Cardiac muscle cell (in vitro differentiated cells and primary cell): ENCODE results near the gene ZBTB21. TPM values are rescaled to one million over a fixed set of nuclear protein-coding genes. Genes with fewer than 3 reads are reported as not detected.

Experiments used
- DNase-seq, 2 donors: peaks; one replicate each; pipeline versions ENCODE4 v3.0.0 to v3.0.0-alpha.2; 2010 to 2017; ENCODE audit warnings: low read depth in 1 of 2, low spot score in 1 of 2
- H3K27ac ChIP-seq: fragments of 200-600 bp; sonication (generic); 2 replicates; pipeline ENCODE4 v1.5.1; 2016
- H3K27me3 ChIP-seq: fragments of 200-600 bp; sonication (generic); 2 replicates; pipeline ENCODE4 v1.6.0; 2016; ENCODE audit warnings: control low read depth
- H3K36me3 ChIP-seq: fragments of 200-600 bp; sonication (generic); 2 replicates; pipeline ENCODE4 v1.5.1; 2016; ENCODE audit warnings: control low read depth
- H3K4me1 ChIP-seq: fragments of 200-600 bp; sonication (generic); 2 replicates; pipeline ENCODE4 v1.8.1; 2017; ENCODE audit warnings: low read depth, mild to moderate bottlenecking, mixed run types
- H3K4me3 ChIP-seq: fragments of 200-600 bp; sonication (generic); 2 replicates; pipeline ENCODE4 v1.5.1; 2016; ENCODE audit warnings: mild to moderate bottlenecking
- H3K9me3 ChIP-seq: fragments of 200-600 bp; sonication (generic); 2 replicates; pipeline ENCODE4 v1.5.1; 2017; ENCODE audit warnings: low read depth, mild to moderate bottlenecking, control low read depth
- polyA plus RNA-seq: library from polyadenylated mRNA; unstranded; fragments of >200 nt; fragmentation: Nextera tagmentation; extraction: Ambion mirVana; gene quantifications from 2 replicates; pipeline ENCODE4 v1.2.1, GENCODE V29; 2016
- total RNA-seq: library from RNA; depleted of rRNA; stranded (reverse); fragments of >200 nt; gene quantifications from 2 replicates; pipeline ENCODE4 v1.2.3, GENCODE V29; 2016
- TF ChIP-seq, protein P1 (sequence below): IDR thresholded peaks from 2 replicates; pipeline ENCODE4 v1.5.1; 2012; ENCODE audit warnings: low read depth, mild to moderate bottlenecking, low read length

Gene ZBTB21
- total and polyA plus RNA-seq, 2 experiments from 2014 or later, result 2.6 to 3.7 TPM

DNA sequence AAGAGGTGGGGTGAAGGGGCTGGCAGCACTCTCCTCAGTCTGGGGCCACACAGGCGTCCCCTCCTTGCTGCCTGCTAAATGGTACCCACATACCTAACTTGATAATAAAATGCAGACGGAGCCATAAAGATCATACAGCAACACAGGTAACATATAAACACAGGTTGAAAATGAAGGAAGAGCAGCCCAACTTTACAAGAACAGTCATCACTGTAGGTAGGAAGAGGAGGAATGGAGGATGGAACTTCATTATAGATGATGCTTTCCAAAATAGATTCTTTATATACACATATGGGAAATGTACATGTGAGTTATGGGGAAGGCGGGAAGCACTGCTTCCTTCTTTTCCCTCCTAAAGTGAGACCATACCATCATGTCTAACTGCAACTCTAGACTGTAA is 69.7 kb downstream of the ZBTB21 start:
- TF ChIP-seq, protein P1, sequence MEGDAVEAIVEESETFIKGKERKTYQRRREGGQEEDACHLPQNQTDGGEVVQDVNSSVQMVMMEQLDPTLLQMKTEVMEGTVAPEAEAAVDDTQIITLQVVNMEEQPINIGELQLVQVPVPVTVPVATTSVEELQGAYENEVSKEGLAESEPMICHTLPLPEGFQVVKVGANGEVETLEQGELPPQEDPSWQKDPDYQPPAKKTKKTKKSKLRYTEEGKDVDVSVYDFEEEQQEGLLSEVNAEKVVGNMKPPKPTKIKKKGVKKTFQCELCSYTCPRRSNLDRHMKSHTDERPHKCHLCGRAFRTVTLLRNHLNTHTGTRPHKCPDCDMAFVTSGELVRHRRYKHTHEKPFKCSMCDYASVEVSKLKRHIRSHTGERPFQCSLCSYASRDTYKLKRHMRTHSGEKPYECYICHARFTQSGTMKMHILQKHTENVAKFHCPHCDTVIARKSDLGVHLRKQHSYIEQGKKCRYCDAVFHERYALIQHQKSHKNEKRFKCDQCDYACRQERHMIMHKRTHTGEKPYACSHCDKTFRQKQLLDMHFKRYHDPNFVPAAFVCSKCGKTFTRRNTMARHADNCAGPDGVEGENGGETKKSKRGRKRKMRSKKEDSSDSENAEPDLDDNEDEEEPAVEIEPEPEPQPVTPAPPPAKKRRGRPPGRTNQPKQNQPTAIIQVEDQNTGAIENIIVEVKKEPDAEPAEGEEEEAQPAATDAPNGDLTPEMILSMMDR, result no peak
- H3K4me1 ChIP-seq, result no peaks in the 10 kb centered on the region
- no peaks in the 10 kb centered on the region for H3K36me3 ChIP-seq
- H3K27me3 ChIP-seq, result no peaks in the 10 kb centered on the region
- no peak overlapping the region for H3K27ac ChIP-seq
- H3K4me3 ChIP-seq, result no peak overlapping the region
- no peaks in the 10 kb centered on the region for H3K9me3 ChIP-seq
- DNase-seq, result no peak

DNA sequence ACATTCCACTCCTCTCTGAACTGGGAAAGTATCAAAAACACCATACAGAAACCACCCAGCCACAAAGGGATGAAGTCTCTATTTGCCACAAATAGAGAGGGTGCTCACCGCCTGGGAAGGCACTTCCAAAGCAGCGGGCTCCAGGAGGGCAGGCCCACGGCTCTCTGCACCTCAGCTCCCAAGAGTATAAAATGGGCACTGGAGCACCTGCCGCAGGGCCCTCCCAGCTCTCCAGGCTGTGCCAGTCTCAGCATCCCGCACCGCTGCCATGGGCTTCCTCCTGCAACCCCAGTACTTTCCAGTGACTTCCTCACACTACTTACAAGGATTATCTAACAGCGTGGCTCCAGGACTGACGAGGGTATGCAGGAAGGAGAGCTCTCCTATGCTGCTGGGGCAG is 70.8 kb downstream of the ZBTB21 start:
- Histone ChIP-seq H3K36me3 (no peaks in the 10 kb centered on the region), H3K9me3 (no peaks in the 10 kb centered on the region), H3K27me3 (no peaks in the 10 kb centered on the region)

More for the DNA sequence above, 70.8 kb downstream of the ZBTB21 start:
- Histone ChIP-seq H3K27ac (no peak overlapping the region), H3K4me3 (no peak overlapping the region), H3K4me1 (no peaks in the 10 kb centered on the region)
- DNase-seq, result no peak
- TF ChIP-seq, protein P1, result no peak

Other genes with a start within 250 kb of the ZBTB21 start
- gene RIPK4, start 243.3 kb downstream of the ZBTB21 start, total RNA-seq, result 2.4 and 2.7 TPM in 2 replicates
- 0.71 and 2.3 TPM in 2 replicates for gene RIPK4, start 243.3 kb downstream of the ZBTB21 start, polyA plus RNA-seq
- 3.9 and 6.4 TPM in 2 replicates for gene PRDM15, start 131.0 kb downstream of the ZBTB21 start, total RNA-seq
- 2.3 and 4.5 TPM in 2 replicates for gene PRDM15, start 131.0 kb downstream of the ZBTB21 start, polyA plus RNA-seq
- 12.4 and 16.9 TPM in 2 replicates for gene C2CD2, start 56.3 kb downstream of the ZBTB21 start, total RNA-seq
- 8.7 and 15.8 TPM in 2 replicates for gene C2CD2, start 56.3 kb downstream of the ZBTB21 start, polyA plus RNA-seq
- gene UMODL1, start 61.0 kb upstream of the ZBTB21 start, total RNA-seq, result not detected in 2 replicates
- gene UMODL1, start 61.0 kb upstream of the ZBTB21 start, polyA plus RNA-seq, result not detected in 2 replicates
- gene ABCG1, start 208.8 kb upstream of the ZBTB21 start, total RNA-seq, result 4.9 and 5.4 TPM in 2 replicates
- gene ABCG1, start 208.8 kb upstream of the ZBTB21 start, polyA plus RNA-seq, result 2.6 and 4.0 TPM in 2 replicates